Mesenchymal stem cell (in vitro differentiated cells and primary cell): ENCODE results near the gene VPS4B.
A peak's percentile ranks its signal among the peaks of the same experiment; 100 is the strongest.

Experiments used
- DNase-seq: peaks from one replicate; pipeline ENCODE4 v3.0.0-alpha.2; 2013
- H2AFZ ChIP-seq: one replicate; pipeline ENCODE4 v1.6.1; 2013; ENCODE audit warnings: low read depth, mild to moderate bottlenecking, control low read depth, inconsistent platforms, low read length, moderate library complexity
- H2AK5ac ChIP-seq: 2 replicates; pipeline ENCODE4 v1.6.1; 2013; ENCODE audit warnings: low read length, moderate library complexity, mild to moderate bottlenecking, inconsistent platforms; ENCODE audit not compliant: severe bottlenecking
- H2BK120ac ChIP-seq: one replicate; pipeline ENCODE4 v1.6.1; 2013; ENCODE audit warnings: low read depth, mild to moderate bottlenecking, inconsistent platforms, low read length, moderate library complexity
- H2BK12ac ChIP-seq, 2 experiments: one replicate each; pipeline ENCODE4 v1.6.1; 2013; ENCODE audit warnings: inconsistent platforms in 2 of 2, low read length in 2 of 2, mild to moderate bottlenecking in 2 of 2, moderate library complexity in 2 of 2, control low read depth in 1 of 2
- H2BK15ac ChIP-seq: one replicate; pipeline ENCODE4 v1.6.1; 2013; ENCODE audit warnings: mild to moderate bottlenecking, low read depth, inconsistent platforms; ENCODE audit not compliant: poor library complexity, severe bottlenecking
- H2BK5ac ChIP-seq: 2 replicates; pipeline ENCODE4 v1.6.1; 2013; ENCODE audit warnings: low read depth, mild to moderate bottlenecking, low read length, control low read depth, inconsistent platforms; ENCODE audit not compliant: poor library complexity, severe bottlenecking
- H3K14ac ChIP-seq, 2 experiments: one replicate each; pipeline ENCODE4 v1.6.1; 2013; ENCODE audit warnings: inconsistent platforms in 2 of 2, low read length in 2 of 2, control low read depth in 1 of 2, mild to moderate bottlenecking in 1 of 2, moderate library complexity in 1 of 2
- H3K18ac ChIP-seq, 2 experiments: one replicate each; pipeline ENCODE4 v1.6.1; 2013; ENCODE audit warnings: inconsistent platforms in 2 of 2, low read length in 2 of 2, control low read depth in 1 of 2, low read depth in 1 of 2, mild to moderate bottlenecking in 1 of 2
- H3K23ac ChIP-seq, 2 experiments: one replicate each; pipeline ENCODE4 v1.6.1; 2013; ENCODE audit warnings: inconsistent platforms in 2 of 2, low read length in 2 of 2, mild to moderate bottlenecking in 2 of 2, moderate library complexity in 2 of 2, control low read depth in 1 of 2
- H3K27ac ChIP-seq: 2 replicates; pipeline ENCODE4 v1.5.1; 2013; ENCODE audit warnings: mild to moderate bottlenecking, moderate library complexity, low read length, control low read depth, inconsistent platforms; ENCODE audit not compliant: poor library complexity, severe bottlenecking
- H3K27me3 ChIP-seq, 2 experiments: 2 replicates each; pipeline versions ENCODE4 v1.6.1 to v1.7.0; 2013; ENCODE audit warnings: low read length in 2 of 2, mild to moderate bottlenecking in 2 of 2, moderate library complexity in 2 of 2, control low read depth in 1 of 2, inconsistent platforms in 1 of 2; ENCODE audit not compliant: control insufficient read depth in 1 of 2, insufficient read depth in 1 of 2
- H3K36me3 ChIP-seq, 2 experiments: 2 replicates each; pipeline versions ENCODE4 v1.6.1 to v1.7.0; 2013; ENCODE audit warnings: low read length in 2 of 2, control low read depth in 1 of 2, inconsistent platforms in 1 of 2, low read depth in 1 of 2, mild to moderate bottlenecking in 1 of 2; ENCODE audit not compliant: insufficient read depth in 2 of 2, control insufficient read depth in 1 of 2
- H3K4ac ChIP-seq, 2 experiments: one replicate each; pipeline ENCODE4 v1.6.1; 2013; ENCODE audit warnings: inconsistent platforms in 2 of 2, low read length in 2 of 2, mild to moderate bottlenecking in 2 of 2, moderate library complexity in 2 of 2, control low read depth in 1 of 2, low read depth in 1 of 2
- H3K4me1 ChIP-seq: 2 replicates; pipeline ENCODE4 v1.6.1; 2013; ENCODE audit warnings: low read depth, low read length, control low read depth; ENCODE audit not compliant: control insufficient read depth, insufficient read depth
- H3K4me2 ChIP-seq: 2 replicates; pipeline ENCODE4 v1.6.1; 2013; ENCODE audit warnings: low read length, mild to moderate bottlenecking, inconsistent platforms; ENCODE audit not compliant: poor library complexity, severe bottlenecking
- H3K4me3 ChIP-seq, 2 experiments: 2 replicates each; pipeline versions ENCODE4 v1.5.1 to v1.7.0; 2013; ENCODE audit warnings: low read length in 2 of 2, mild to moderate bottlenecking in 2 of 2, control low read depth in 1 of 2, low read depth in 1 of 2; ENCODE audit not compliant: insufficient read depth in 1 of 2
- H3K79me1 ChIP-seq: replicated peaks from 2 replicates; pipeline ENCODE4 v1.6.1; 2013; ENCODE audit warnings: mild to moderate bottlenecking, control low read depth, low read length, inconsistent platforms; ENCODE audit not compliant: poor library complexity, severe bottlenecking
- H3K9ac ChIP-seq: 2 replicates; pipeline ENCODE4 v1.7.0; 2013; ENCODE audit warnings: mild to moderate bottlenecking, low read length, moderate library complexity
- H3K9me3 ChIP-seq: 2 replicates; pipeline ENCODE4 v1.7.0; 2013; ENCODE audit warnings: mild to moderate bottlenecking, low read length; ENCODE audit not compliant: control insufficient read depth
- H4K8ac ChIP-seq: one replicate; pipeline ENCODE4 v1.6.1; 2013; ENCODE audit warnings: inconsistent platforms, mild to moderate bottlenecking, low read length, moderate library complexity
- H4K91ac ChIP-seq: one replicate; pipeline ENCODE4 v1.6.1; 2013; ENCODE audit warnings: mild to moderate bottlenecking, low read length, inconsistent platforms
- WGBS: methylation state at CpG from one replicate; pipeline ENCODE4 v1.1.7; 2013; ENCODE audit warnings: mixed read lengths; 5-methylcytosine and 5-hydroxymethylcytosine counted together

The VPS4B gene

GRCh38 chr18:63346031-63346430 is 76.2 kb downstream of the VPS4B start:
- no peak overlapping the region for H2BK12ac ChIP-seq
- WGBS, result 96% methylated on average over 7 of the region's 7 CpGs

GRCh38 chr18:63344918-63345317 is 77.4 kb downstream of the VPS4B start:
- Histone ChIP-seq H3K18ac (no peak overlapping the region), H3K27ac (no peak overlapping the region), H3K14ac (no peak overlapping the region), H3K79me1 (peaks cover 22% of the 10 kb centered on the region), H3K4ac (no peak overlapping the region), H2AFZ (no peak overlapping the region), H4K91ac (no peak overlapping the region), H2BK5ac (no peak overlapping the region), H4K8ac (no peak overlapping the region), H2BK120ac (no peak overlapping the region), H2BK12ac (no peak overlapping the region), H3K9me3 (no peaks in the 10 kb centered on the region), H3K4me3 (no peak overlapping the region), H3K4me1 (peaks cover 2% of the 10 kb centered on the region), H3K27me3 (no peaks in the 10 kb centered on the region), H3K4me2 (no peak overlapping the region), H3K36me3 (peaks cover 47 to 93% of the 10 kb centered on the region in 2 experiments), H3K9ac (no peak overlapping the region), H2BK15ac (no peak overlapping the region), H3K23ac (no peak overlapping the region), H2AK5ac (no peak overlapping the region)
- no peak for DNase-seq
- 68% methylated on average over 2 of the region's 2 CpGs for WGBS

More at GRCh38 chr18:63346031-63346430, 76.2 kb downstream of the VPS4B start:
- no peak overlapping the region for H4K91ac ChIP-seq
- no peak overlapping the region for H3K18ac ChIP-seq
- no peak overlapping the region for H2AK5ac ChIP-seq
- H3K4me2 ChIP-seq, result no peak overlapping the region
- H2BK15ac ChIP-seq, result no peak overlapping the region
- peaks cover 2% of the 10 kb centered on the region for H3K4me1 ChIP-seq
- no peak overlapping the region for H2AFZ ChIP-seq
- DNase-seq, result no peak
- no peak overlapping the region for H3K27ac ChIP-seq
- H3K4me3 ChIP-seq, result no peak overlapping the region
- peaks cover 25% of the 10 kb centered on the region for H3K79me1 ChIP-seq
- no peak overlapping the region for H2BK120ac ChIP-seq
- H4K8ac ChIP-seq, result no peak overlapping the region
- peak overlapping the region; percentile 13 for H3K9ac ChIP-seq
- H3K23ac ChIP-seq, result no peak overlapping the region
- no peaks in the 10 kb centered on the region for H3K9me3 ChIP-seq
- H3K4ac ChIP-seq, result no peak overlapping the region
- no peak overlapping the region for H2BK5ac ChIP-seq
- H3K27me3 ChIP-seq, result no peaks in the 10 kb centered on the region
- no peak overlapping the region for H3K14ac ChIP-seq
- peaks cover 48 to 93% of the 10 kb centered on the region in 2 experiments for H3K36me3 ChIP-seq

- WGBS, result 92% methylated on average over 4 of the region's 5 CpGs
- Histone ChIP-seq H3K27me3 (no peaks in the 10 kb centered on the region), H3K27ac (no peak overlapping the region), H2AK5ac (no peak overlapping the region), H2BK5ac (no peak overlapping the region), H3K4ac (no peak overlapping the region), H3K4me3 (no peak overlapping the region), H2BK12ac (no peak overlapping the region), H3K79me1 (peaks cover 19% of the 10 kb centered on the region), H3K9me3 (no peaks in the 10 kb centered on the region), H3K23ac (no peak overlapping the region), H2AFZ (no peak overlapping the region), H3K9ac (no peak overlapping the region), H3K14ac (no peak overlapping the region), H3K18ac (no peak overlapping the region), H4K91ac (no peak overlapping the region), H3K4me2 (no peak overlapping the region), H3K36me3 (peaks cover 45 to 93% of the 10 kb centered on the region in 2 experiments), H3K4me1 (peaks cover 2% of the 10 kb centered on the region), H2BK15ac (no peak overlapping the region), H4K8ac (no peak overlapping the region), H2BK120ac (no peak overlapping the region)
- no peak for DNase-seq
Measured at GRCh38 chr18:63344263-63344662, 78.0 kb downstream of the VPS4B start.

- no peak overlapping the region for H2BK120ac ChIP-seq
- WGBS, result 38% methylated on average over 5 of the region's 5 CpGs
- no peak overlapping the region for H3K4me3 ChIP-seq
- H3K9ac ChIP-seq, result peak overlapping the region; percentile 20
- H3K14ac ChIP-seq, result no peak overlapping the region
- no peak overlapping the region for H3K4ac ChIP-seq
- no peaks in the 10 kb centered on the region for H3K27me3 ChIP-seq
- H3K27ac ChIP-seq, result no peak overlapping the region
- H4K8ac ChIP-seq, result no peak overlapping the region
- H2BK15ac ChIP-seq, result no peak overlapping the region
- H2BK12ac ChIP-seq, result no peak overlapping the region
- peaks cover 2% of the 10 kb centered on the region for H3K4me1 ChIP-seq
- no peak overlapping the region for H2AK5ac ChIP-seq
- no peak overlapping the region for H2AFZ ChIP-seq
- H2BK5ac ChIP-seq, result no peak overlapping the region
- DNase-seq, result peak; percentile 48
- no peak overlapping the region for H3K23ac ChIP-seq
- no peak overlapping the region for H4K91ac ChIP-seq
- H3K36me3 ChIP-seq, result peaks cover 43 to 96% of the 10 kb centered on the region in 2 experiments
- H3K4me2 ChIP-seq, result no peak overlapping the region
- H3K9me3 ChIP-seq, result no peaks in the 10 kb centered on the region
- peaks cover 15% of the 10 kb centered on the region for H3K79me1 ChIP-seq
- no peak overlapping the region for H3K18ac ChIP-seq
Measured at GRCh38 chr18:63342206-63342605, 80.1 kb downstream of the VPS4B start.
